PC-9 (cell line): ENCODE data around the gene PCMT1.

ENCODE experiments used
- CTCF ChIP-seq: fragments of 200-600 bp; sonication (generic); conservative IDR thresholded peaks from 2 replicates; pipeline ENCODE4 v1.6.1; 2017; ENCODE audit warnings: mixed run types, antibody characterized with exemption, mild to moderate bottlenecking, moderate library complexity
- EZH2 ChIP-seq: fragments of 200-600 bp; sonication (generic); IDR thresholded peaks from 2 replicates; pipeline ENCODE4 v1.8.0; 2017; ENCODE audit warnings: antibody characterized with exemption, low read depth

- TF ChIP-seq CTCF (no peak), EZH2 (no peak)
These were observed 16.7 kb downstream of the PCMT1 start for GRCh38 chr6:149766156-149766769.
